Stimulated activated CD8-positive, alpha-beta memory T cell treated with anti-CD3 and anti-CD28 coated beads, Interleukin-15, amount 100 ng/mL, for 1 hour (primary cell): ENCODE data around the gene MTHFD1L.
"Not testable (repeated sequence)": the region's sequence is repeated elsewhere in the genome, so short reads cannot be mapped to it uniquely, and the experiment has no call there.

ENCODE experiments used
- DNase-seq: peaks from one replicate; pipeline ENCODE4 v3.0.0-alpha.2; 2020; ENCODE audit warnings: low read depth

Gene MTHFD1L

GRCh38 chr6:151015101-151015700 is 149.7 kb downstream of the MTHFD1L start:
- DNase-seq: no peak

- DNase-seq: no peak
Observed at GRCh38 chr6:151016107-151016506, 150.6 kb downstream of the MTHFD1L start.

- DNase-seq: no peak
Observed at GRCh38 chr6:151018046-151018445, 152.5 kb downstream of the MTHFD1L start.

- no peak for DNase-seq
Observed at GRCh38 chr6:151018911-151019782, 153.6 kb downstream of the MTHFD1L start.

GRCh38 chr6:151021896-151022295 is 156.4 kb downstream of the MTHFD1L start:
- DNase-seq: no peak

GRCh38 chr6:151022492-151022891 is 157.0 kb downstream of the MTHFD1L start:
- no peak for DNase-seq

- no peak for DNase-seq
Observed at GRCh38 chr6:151023342-151023741, 157.8 kb downstream of the MTHFD1L start.

GRCh38 chr6:151024597-151024996 is 159.1 kb downstream of the MTHFD1L start:
- no peak for DNase-seq

- DNase-seq: no peak
Observed at GRCh38 chr6:151025076-151025475, 159.6 kb downstream of the MTHFD1L start.

GRCh38 chr6:151026041-151026663 is 160.7 kb downstream of the MTHFD1L start:
- DNase-seq: no peak

- DNase-seq: no peak
Observed at GRCh38 chr6:151027295-151027747, 161.8 kb downstream of the MTHFD1L start.

GRCh38 chr6:151027936-151028838 is 162.7 kb downstream of the MTHFD1L start:
- DNase-seq: no peak

GRCh38 chr6:151029970-151030369 is 164.5 kb downstream of the MTHFD1L start:
- DNase-seq: no peak

GRCh38 chr6:151032034-151032433 is 166.5 kb downstream of the MTHFD1L start:
- DNase-seq: no peak

GRCh38 chr6:151034825-151035781 is 169.6 kb downstream of the MTHFD1L start:
- no peak for DNase-seq

GRCh38 chr6:151036211-151036721 is 170.8 kb downstream of the MTHFD1L start:
- DNase-seq: not testable (repeated sequence)

GRCh38 chr6:151036869-151037680 is 171.6 kb downstream of the MTHFD1L start:
- no peak for DNase-seq

- DNase-seq: no peak
Observed at GRCh38 chr6:151038616-151039015, 173.1 kb downstream of the MTHFD1L start.

- not testable (repeated sequence) for DNase-seq
Observed at GRCh38 chr6:151040888-151041521, 175.5 kb downstream of the MTHFD1L start.
